PC-3 (cell line): Measurements from ENCODE around the gene DYNLT3.

ENCODE experiments used
- CTCF ChIP-seq: fragments of 300-600 bp; sonication (generic); conservative IDR thresholded peaks from 2 replicates; pipeline ENCODE4 v1.5.1; 2017; ENCODE audit warnings: antibody characterized with exemption, low read depth, mild to moderate bottlenecking, low read length
- EZH2 ChIP-seq: fragments of 300-600 bp; sonication (generic); IDR thresholded peaks from one replicate; pipeline ENCODE4 v1.6.1; 2017; ENCODE audit warnings: antibody characterized with exemption, mild to moderate bottlenecking, low read length; ENCODE audit not compliant: unreplicated experiment

GRCh38 chrX:37867536-37868153 lies 20.3 kb upstream of the DYNLT3 start:
- TF ChIP-seq EZH2 (no peak), CTCF (no peak)
